ENCODE results near the gene SRGAP2B. TPM values are rescaled to one million over a fixed set of nuclear protein-coding genes. Genes with fewer than 3 reads are reported as not detected.
A peak's percentile ranks its signal among the peaks of the same experiment; 100 is the strongest.
"Not testable (repeated sequence)": the region's sequence is repeated elsewhere in the genome, so short reads cannot be mapped to it uniquely, and the experiment has no call there.

Gene SRGAP2B
- total RNA-seq, 1 donor from 2014 or later: 44.4 TPM

DNA sequence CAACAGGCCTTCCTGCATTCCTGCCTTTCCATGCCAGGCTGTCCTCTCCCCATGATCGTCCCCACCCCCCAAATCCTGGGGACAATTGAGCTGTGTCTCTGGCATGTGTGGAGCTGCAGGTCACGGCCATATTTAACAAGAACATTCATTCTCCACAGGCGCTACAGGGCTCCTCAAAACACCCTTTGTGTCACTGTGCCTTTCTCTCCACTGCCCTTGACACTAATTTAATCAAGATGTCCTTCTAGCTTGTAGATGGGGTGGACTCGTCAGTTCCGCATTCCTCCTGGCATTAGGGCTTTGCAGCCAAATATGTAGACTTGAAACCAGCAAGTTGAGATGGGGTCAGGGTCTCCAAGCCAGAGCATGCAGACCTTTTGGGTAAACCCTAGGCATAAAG lies 163.0 kb downstream of the SRGAP2B start:
- H3K36me3 Mint-ChIP-seq (ENCODE audit: low read depth); H3K27me3 Mint-ChIP-seq (ENCODE audit: insufficient read depth); H3K4me3 Mint-ChIP-seq; DNase-seq (ENCODE audit: low spot score); H3K4me1 Mint-ChIP-seq (ENCODE audit: low read depth); H3K9me3 Mint-ChIP-seq; intact Hi-C loops (cut with micrococcal nuclease); H3K27ac Mint-ChIP-seq: not testable (repeated sequence)

DNA sequence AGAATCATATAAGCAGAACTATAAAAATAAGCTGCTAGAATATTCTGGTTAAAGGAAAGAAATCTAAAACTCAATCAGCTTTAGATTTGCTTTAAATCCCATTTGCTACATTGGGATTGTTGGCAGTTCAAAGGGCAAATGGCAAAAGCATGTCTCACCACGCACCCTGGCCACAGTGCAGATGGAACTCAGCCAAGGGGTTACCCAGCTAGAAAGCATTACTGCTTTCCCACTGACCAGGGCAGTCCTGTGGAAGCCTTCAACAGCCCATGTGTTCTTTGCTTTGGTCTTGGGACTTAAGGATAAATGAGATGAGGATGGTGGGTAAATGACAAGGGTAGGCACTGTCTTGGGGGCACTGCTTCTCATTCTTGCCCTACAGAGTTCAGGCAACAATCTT lies 163.6 kb downstream of the SRGAP2B start:
- H3K27me3 Mint-ChIP-seq (ENCODE audit: insufficient read depth); H3K36me3 Mint-ChIP-seq (ENCODE audit: low read depth); DNase-seq (ENCODE audit: low spot score); H3K27ac Mint-ChIP-seq; H3K4me1 Mint-ChIP-seq (ENCODE audit: low read depth); intact Hi-C loops (cut with micrococcal nuclease); H3K9me3 Mint-ChIP-seq; H3K4me3 Mint-ChIP-seq: not testable (repeated sequence)

DNA sequence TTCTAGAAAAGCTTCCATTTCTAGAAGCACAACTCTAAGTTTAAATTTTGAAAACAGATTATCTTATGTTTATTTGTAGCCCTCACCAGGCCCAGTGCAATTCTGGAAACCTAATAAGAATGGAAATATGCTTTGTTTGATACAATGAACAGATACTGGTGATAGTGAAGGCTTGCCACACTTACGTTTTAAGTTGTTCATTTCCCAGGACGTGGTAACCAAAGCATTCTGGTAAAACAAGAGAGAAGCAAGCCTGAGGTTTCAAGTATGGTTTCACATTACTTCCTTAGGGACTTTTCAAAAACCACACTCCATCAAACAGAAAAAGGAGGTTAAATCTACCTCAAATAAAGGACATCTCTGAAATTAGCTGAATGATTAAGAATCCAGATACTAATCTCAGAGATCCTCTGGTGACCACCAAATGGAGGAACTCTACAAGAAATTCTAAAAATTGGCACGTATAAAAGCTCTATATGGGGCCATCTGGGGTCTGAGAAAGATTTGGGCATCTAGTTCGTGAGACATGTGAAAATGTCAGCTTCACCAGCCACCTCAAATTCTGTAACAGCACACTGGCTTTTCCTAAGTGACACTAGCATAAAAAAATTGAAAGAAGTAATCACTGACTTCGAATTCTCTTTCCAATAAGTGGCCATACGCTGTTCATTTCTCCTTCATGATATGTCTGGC lies 164.9 kb downstream of the SRGAP2B start:
- DNase-seq (ENCODE audit: low spot score); H3K9me3 Mint-ChIP-seq; H3K4me3 Mint-ChIP-seq; H3K4me1 Mint-ChIP-seq (ENCODE audit: low read depth); intact Hi-C loops (cut with micrococcal nuclease); H3K36me3 Mint-ChIP-seq (ENCODE audit: low read depth); H3K27me3 Mint-ChIP-seq (ENCODE audit: insufficient read depth); H3K27ac Mint-ChIP-seq: not testable (repeated sequence)

DNA sequence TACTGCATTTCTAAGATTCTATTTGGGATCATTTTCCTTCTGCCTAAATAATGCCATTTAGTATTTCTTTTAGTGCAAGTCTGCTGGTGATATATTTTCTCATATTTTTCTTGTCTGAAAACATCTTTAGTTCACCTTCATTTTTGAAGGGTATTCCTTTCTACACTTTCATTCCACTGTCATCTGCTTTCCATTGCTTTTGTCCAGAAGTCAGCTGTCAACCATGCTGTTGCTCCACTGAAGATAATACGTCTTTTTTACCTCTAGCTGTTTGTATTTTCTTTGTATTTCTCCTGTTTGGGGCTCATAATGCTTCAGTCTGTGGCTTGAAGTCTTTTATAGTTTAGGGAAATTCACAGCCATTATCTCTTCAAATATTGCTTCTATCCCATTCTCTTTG lies 167.8 kb downstream of the SRGAP2B start:
- H3K36me3 Mint-ChIP-seq (ENCODE audit: low read depth); DNase-seq (ENCODE audit: low spot score); H3K27me3 Mint-ChIP-seq (ENCODE audit: insufficient read depth); H3K4me1 Mint-ChIP-seq (ENCODE audit: low read depth); H3K9me3 Mint-ChIP-seq; H3K27ac Mint-ChIP-seq; intact Hi-C loops (cut with micrococcal nuclease); H3K4me3 Mint-ChIP-seq: not testable (repeated sequence)

DNA sequence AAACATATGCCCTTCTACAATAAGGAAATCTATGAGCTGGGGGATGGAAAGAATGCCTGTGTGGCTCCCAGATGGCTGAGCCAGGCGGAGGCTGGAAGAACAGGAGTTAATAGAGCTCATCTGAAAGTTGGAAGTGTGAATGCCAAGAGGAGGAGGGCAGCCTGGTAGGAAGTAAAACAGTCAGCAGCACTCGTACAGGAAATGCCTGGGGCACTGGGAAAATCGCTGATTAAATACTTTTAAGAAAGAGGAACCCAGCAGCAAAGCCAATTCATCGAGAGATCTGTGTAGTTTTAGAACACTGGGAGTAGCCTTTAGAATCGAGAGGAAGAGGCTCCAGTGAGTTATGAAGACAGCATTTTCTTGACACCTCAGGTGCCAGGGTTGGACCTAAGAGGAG lies 171.5 kb downstream of the SRGAP2B start:
- H3K9me3 Mint-ChIP-seq; intact Hi-C loops (cut with micrococcal nuclease); H3K27ac Mint-ChIP-seq; H3K4me1 Mint-ChIP-seq (ENCODE audit: low read depth); H3K27me3 Mint-ChIP-seq (ENCODE audit: insufficient read depth); H3K4me3 Mint-ChIP-seq; DNase-seq (ENCODE audit: low spot score); H3K36me3 Mint-ChIP-seq (ENCODE audit: low read depth): not testable (repeated sequence)

DNA sequence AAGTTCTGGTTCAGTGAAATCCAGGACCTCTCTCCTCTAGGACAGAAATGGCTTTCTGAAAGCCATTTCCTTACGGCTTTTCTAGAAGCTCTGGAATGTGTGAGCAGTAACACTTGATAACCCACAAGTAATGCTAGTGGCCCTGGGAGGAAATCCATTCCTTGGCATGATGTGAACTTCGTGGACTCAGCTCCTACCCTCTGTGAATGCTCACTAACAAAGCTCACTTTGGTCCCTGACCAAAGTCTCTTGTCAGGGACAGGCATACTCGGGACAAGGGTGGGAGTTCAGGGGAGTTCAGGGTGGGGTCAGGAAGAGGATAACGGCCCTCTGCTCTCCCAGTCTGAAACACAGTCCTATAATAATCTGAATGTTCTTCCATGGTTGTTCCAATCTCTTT lies 172.3 kb downstream of the SRGAP2B start:
- H3K4me1 Mint-ChIP-seq (ENCODE audit: low read depth); H3K27ac Mint-ChIP-seq; H3K4me3 Mint-ChIP-seq; H3K9me3 Mint-ChIP-seq; DNase-seq (ENCODE audit: low spot score); intact Hi-C loops (cut with micrococcal nuclease); H3K27me3 Mint-ChIP-seq (ENCODE audit: insufficient read depth); H3K36me3 Mint-ChIP-seq (ENCODE audit: low read depth): not testable (repeated sequence)

DNA sequence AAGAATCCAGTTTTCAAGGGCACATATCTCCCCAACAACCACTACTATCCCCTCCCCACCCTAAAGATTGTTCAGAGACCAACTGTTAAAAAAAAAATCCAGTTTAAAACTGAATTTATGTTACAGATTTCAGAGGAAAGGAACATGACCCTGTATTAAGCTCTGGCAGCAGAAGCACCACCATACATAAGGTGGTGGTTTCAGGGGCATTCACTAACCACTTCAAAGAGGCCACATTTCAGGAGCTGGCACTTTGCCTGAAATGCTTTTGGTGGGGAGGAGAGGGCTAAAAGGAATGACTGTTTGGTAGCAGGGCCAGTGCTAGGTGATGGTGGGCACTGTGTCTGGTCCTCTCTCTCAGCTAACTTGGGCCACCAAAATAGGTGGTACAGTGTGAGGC lies 176.0 kb downstream of the SRGAP2B start:
- H3K27ac Mint-ChIP-seq: not testable (repeated sequence)

DNA sequence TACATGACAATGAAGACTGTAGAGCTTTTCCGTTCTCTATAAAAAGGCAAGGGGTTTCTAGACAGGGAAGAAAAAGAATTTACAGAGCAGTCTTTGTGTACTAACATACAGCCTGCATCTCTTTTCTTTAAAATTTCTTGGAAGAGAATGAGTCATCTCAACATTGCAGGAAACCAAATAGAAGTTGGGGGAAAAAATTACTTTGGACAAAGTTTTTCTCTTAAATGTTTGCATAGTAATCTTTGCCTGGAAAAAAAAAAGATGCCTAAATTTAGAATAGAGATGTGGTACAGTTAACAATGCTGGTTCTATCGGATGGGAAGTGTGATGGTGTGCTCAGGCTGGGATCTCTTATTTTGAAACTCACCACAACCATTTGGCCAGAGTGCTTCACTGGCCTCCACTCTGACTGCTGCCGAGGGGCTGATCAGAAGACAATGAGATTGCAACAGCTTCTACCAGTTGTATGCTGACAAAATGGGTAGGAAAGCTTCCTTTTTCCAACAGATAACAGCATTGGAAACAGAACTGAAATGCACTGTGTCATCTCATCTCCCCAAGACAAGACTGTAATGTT lies 177.0 kb downstream of the SRGAP2B start:
- peak overlapping the region; percentile 83 for H3K27ac Mint-ChIP-seq
- intact Hi-C loops (cut with micrococcal nuclease); H3K36me3 Mint-ChIP-seq (ENCODE audit: low read depth); H3K4me1 Mint-ChIP-seq (ENCODE audit: low read depth); DNase-seq (ENCODE audit: low spot score); H3K27me3 Mint-ChIP-seq (ENCODE audit: insufficient read depth); H3K9me3 Mint-ChIP-seq: not testable (repeated sequence)
- peak overlapping the region; percentile 53 for H3K4me3 Mint-ChIP-seq

More for the DNA sequence above, 176.0 kb downstream of the SRGAP2B start:
- H3K27me3 Mint-ChIP-seq (ENCODE audit: insufficient read depth); intact Hi-C loops (cut with micrococcal nuclease); H3K9me3 Mint-ChIP-seq; H3K4me1 Mint-ChIP-seq (ENCODE audit: low read depth); H3K36me3 Mint-ChIP-seq (ENCODE audit: low read depth); H3K4me3 Mint-ChIP-seq; DNase-seq (ENCODE audit: low spot score): not testable (repeated sequence)

DNA sequence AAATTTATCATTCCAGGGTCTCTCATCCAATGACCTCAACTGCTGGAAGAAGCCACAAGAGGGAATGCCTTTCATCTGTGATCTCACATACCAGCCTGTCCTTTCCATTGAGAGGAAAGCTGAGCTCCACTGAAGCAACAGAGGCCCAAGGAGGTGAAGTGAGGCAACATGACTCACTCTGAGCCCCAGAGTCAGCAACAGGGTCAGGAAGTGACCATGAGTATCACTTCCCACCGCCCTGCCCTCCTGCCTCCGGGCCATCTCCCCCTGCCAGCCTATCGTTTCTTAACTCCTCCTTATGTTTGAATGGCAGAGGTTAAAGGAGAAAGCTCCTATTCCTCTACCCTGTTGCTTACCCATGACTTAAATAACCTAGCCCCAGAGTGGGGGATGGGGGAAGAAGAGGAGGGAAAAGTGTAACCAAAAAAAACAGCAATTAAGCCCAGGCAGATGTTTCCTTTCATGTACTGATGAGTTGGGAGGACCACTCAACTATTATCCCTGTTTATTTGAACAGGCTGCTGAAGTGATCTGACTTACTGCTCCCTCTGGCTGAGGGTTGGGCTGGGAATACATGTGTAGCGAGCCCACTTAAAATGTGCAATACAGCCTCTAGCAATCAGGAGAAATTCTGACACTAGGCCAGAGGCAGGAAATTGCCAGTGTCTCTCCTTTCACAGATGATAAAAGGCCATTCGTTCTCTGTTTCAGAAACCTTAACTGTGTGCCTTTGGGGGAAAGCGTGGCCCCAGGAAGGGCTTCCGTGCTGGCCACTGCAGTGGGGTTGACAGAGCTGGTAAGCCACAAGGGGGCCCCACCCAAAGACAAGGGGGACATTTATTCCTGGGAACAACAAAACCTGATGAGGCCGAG lies 177.7 kb downstream of the SRGAP2B start:
- intact Hi-C loops (cut with micrococcal nuclease): not testable (repeated sequence)
- peak overlapping the region; percentile 58 for H3K4me3 Mint-ChIP-seq

DNA sequence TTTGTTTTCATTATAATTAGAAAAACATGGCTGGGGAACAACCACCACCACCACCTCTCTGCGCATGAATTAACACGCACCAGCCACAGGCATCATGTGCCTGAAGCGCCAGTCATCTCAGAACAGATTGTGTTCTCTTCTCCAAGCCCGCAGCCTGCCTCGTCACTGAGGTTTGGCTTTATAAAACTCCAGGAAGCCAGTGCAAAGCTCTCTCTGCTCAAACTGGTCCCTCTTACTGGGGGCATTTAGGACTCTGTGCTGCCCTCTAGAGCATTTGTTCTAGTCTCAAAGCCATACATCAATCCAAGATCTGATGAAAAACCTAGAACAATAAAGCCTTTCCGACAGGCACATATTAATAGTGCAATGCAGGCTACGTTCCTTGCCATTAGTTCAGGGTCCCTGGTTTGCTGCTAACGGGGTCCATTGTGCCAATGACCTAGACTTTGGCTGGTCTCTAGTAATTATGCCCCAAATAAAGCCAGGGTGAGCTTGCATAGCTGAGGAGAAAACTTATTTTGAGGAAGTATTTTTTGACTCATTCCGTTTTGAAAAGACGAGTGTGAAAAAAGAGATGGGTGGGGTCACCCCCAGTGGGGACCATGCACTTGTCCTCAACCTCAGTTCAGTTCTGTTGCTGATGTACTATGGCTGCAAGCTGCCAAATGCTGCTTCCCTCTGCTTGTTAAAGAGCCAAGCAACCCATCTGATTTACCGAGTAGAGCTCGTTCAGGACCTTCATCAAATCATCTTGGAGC lies 181.0 kb downstream of the SRGAP2B start:
- DNase-seq (ENCODE audit: low spot score): peak; percentile 27
- H3K27me3 Mint-ChIP-seq (ENCODE audit: insufficient read depth); H3K4me1 Mint-ChIP-seq (ENCODE audit: low read depth); H3K4me3 Mint-ChIP-seq; H3K9me3 Mint-ChIP-seq; H3K27ac Mint-ChIP-seq; H3K36me3 Mint-ChIP-seq (ENCODE audit: low read depth); intact Hi-C loops (cut with micrococcal nuclease): not testable (repeated sequence)

More for the DNA sequence above, 177.7 kb downstream of the SRGAP2B start:
- DNase-seq (ENCODE audit: low spot score); H3K36me3 Mint-ChIP-seq (ENCODE audit: low read depth); H3K27me3 Mint-ChIP-seq (ENCODE audit: insufficient read depth); H3K9me3 Mint-ChIP-seq; H3K4me1 Mint-ChIP-seq (ENCODE audit: low read depth): not testable (repeated sequence)
- H3K27ac Mint-ChIP-seq: peak overlapping the region; percentile 40

DNA sequence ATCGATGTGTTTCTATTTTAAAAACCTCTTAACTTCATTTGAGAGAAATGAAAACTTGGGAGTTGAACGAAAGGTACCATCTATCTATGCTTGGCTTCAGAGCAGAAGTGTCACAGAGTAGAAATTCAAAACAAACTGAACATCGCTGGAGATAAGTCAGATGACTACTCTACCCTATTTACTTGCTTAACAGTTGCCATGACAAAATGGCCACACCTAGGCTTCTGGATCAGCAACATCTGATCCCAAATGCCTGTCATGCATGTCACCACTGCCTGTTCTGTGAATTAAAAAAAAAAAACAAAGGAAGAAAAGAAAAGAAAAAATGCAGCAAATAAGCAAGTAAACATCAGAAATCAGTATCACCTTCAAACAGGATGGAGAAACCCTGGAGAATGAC lies 181.7 kb downstream of the SRGAP2B start:
- H3K4me1 Mint-ChIP-seq (ENCODE audit: low read depth); H3K9me3 Mint-ChIP-seq; H3K27me3 Mint-ChIP-seq (ENCODE audit: insufficient read depth); H3K27ac Mint-ChIP-seq; H3K4me3 Mint-ChIP-seq; H3K36me3 Mint-ChIP-seq (ENCODE audit: low read depth); intact Hi-C loops (cut with micrococcal nuclease); DNase-seq (ENCODE audit: low spot score): not testable (repeated sequence)

DNA sequence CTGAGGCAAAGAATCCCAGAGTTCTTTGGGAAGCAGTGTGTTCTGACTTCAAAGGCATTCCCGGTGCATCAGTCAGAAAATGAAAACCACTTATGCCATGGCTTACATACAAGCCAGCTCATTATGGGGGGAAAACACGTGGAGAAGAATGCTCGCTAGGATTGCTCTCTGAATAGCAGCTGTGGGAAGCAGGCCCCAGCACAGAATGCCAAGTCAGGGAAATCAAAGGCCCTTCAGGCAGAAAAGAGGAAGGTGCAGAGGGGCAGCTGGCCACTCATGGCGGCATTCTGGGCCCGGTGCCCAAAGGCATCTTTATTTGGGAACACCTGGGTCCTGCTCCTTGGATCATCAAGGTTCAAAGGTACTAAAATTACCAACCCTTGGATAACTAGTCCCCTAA lies 184.4 kb downstream of the SRGAP2B start:
- H3K27ac Mint-ChIP-seq; H3K4me3 Mint-ChIP-seq; H3K27me3 Mint-ChIP-seq (ENCODE audit: insufficient read depth); H3K9me3 Mint-ChIP-seq; intact Hi-C loops (cut with micrococcal nuclease); H3K4me1 Mint-ChIP-seq (ENCODE audit: low read depth); DNase-seq (ENCODE audit: low spot score); H3K36me3 Mint-ChIP-seq (ENCODE audit: low read depth): not testable (repeated sequence)

DNA sequence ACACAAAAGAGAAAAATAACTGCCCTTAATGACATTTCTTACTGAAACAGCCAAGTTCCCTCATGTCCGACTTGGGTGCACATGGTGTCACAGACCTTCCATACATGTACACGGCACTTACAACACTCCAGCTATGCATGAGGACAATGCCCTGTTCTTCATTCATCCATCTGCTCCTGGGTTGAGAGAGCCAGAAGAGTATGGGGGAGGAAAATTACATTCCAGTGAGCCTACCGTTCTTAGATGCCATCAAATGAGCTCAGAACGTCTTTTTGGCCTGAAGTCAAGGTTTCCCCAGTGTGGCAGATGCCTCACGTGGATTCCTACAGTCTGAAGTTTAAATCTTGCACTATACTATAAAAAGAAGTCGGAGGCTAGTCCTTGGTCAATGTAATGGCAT lies 194.3 kb downstream of the SRGAP2B start:
- H3K27ac Mint-ChIP-seq; H3K27me3 Mint-ChIP-seq (ENCODE audit: insufficient read depth); H3K4me1 Mint-ChIP-seq (ENCODE audit: low read depth); intact Hi-C loops (cut with micrococcal nuclease); H3K9me3 Mint-ChIP-seq; H3K36me3 Mint-ChIP-seq (ENCODE audit: low read depth); DNase-seq (ENCODE audit: low spot score); H3K4me3 Mint-ChIP-seq: not testable (repeated sequence)

Measured in activated T-helper 1 cell treated with anti-CD3 and anti-CD28 coated beads, Interleukin-12 subunit alpha, Interleukin-12 subunit beta, Interleukin-2, Interleukin-4 antibody, amounts not matched to agents 30 ng/mL and 10 ng/mL and 1 ng/mL, durations not matched to agents 14 hours and 24 hours and 36 hours (primary cell).